Thyroid gland (tissue), 4 donors: ENCODE measurements around the gene LYRM2. TPM values are rescaled to one million over a fixed set of nuclear protein-coding genes. Genes with fewer than 3 reads are reported as not detected.

Experiments used
- DNase-seq, 2 donors: peaks; one replicate each; pipeline ENCODE4 v3.0.0-alpha.2; 2019
- H3K27ac ChIP-seq, 3 donors: fragments of 200-600 bp; sonication (generic); 1 replicate in 2 of 3; 2 replicates in 1 of 3; pipeline ENCODE4 v1.5.1; 2016 to 2019; ENCODE audit warnings: mild to moderate bottlenecking in 1 of 3, moderate library complexity in 1 of 3
- H3K27me3 ChIP-seq: fragments of 200-600 bp; sonication (generic); one replicate; pipeline ENCODE4 v1.5.1; 2019
- H3K36me3 ChIP-seq, 2 donors: fragments of 200-600 bp; sonication (generic); one replicate each; pipeline ENCODE4 v1.5.1; 2016 to 2019
- H3K4me1 ChIP-seq, 2 donors: fragments of 200-600 bp; sonication (generic); one replicate each; pipeline ENCODE4 v1.5.1; 2017 to 2019
- H3K4me3 ChIP-seq, 3 donors: fragments of 200-600 bp; sonication (generic); replicated peaks in 1 of 3; 1 replicate in 2 of 3; 2 replicates in 1 of 3; pipeline ENCODE4 v1.5.1; 2016; ENCODE audit warnings: mild to moderate bottlenecking in 1 of 3
- H3K9me3 ChIP-seq: fragments of 200-600 bp; sonication (generic); one replicate; pipeline ENCODE4 v1.5.1; 2017
- POLR2A ChIP-seq, 2 donors: fragments of 450-650 bp; IDR thresholded peaks; one replicate each; pipeline ENCODE4 v1.6.1; 2017; ENCODE audit warnings: antibody characterized with exemption in 2 of 2, mild to moderate bottlenecking in 2 of 2, moderate library complexity in 1 of 2
- WGBS, 2 donors: methylation state at CpG; one replicate each; pipeline ENCODE4 v1.1.5; 2017; 5-methylcytosine and 5-hydroxymethylcytosine counted together
- intact Hi-C: fragments of 100-400 bp; cut with DNase I; formaldehyde crosslinking; loops from one replicate; pipeline ENCODE4 v1.15.1; 2023
- total RNA-seq, 4 donors: library from RNA; depleted of rRNA; stranded (reverse); fragments of >200 nt; gene quantifications; one replicate each; pipeline ENCODE4 v1.2.3, GENCODE V29; 2016
- TF ChIP-seq, protein P1 (sequence below), 6 experiments: fragments of 200-600 bp in 3 of 6; fragments of 450-650 bp in 3 of 6; sonication (generic) in 3 of 6; IDR thresholded peaks; one replicate each; pipeline ENCODE4 v1.5.1; 2016 to 2019; ENCODE audit warnings: antibody characterized with exemption in 6 of 6, mild to moderate bottlenecking in 2 of 6, inconsistent platforms in 1 of 6, moderate library complexity in 1 of 6

The LYRM2 gene
- total RNA-seq, 4 donors from 2014 or later: 28.7 to 38.5 (median 31.2) TPM

DNA sequence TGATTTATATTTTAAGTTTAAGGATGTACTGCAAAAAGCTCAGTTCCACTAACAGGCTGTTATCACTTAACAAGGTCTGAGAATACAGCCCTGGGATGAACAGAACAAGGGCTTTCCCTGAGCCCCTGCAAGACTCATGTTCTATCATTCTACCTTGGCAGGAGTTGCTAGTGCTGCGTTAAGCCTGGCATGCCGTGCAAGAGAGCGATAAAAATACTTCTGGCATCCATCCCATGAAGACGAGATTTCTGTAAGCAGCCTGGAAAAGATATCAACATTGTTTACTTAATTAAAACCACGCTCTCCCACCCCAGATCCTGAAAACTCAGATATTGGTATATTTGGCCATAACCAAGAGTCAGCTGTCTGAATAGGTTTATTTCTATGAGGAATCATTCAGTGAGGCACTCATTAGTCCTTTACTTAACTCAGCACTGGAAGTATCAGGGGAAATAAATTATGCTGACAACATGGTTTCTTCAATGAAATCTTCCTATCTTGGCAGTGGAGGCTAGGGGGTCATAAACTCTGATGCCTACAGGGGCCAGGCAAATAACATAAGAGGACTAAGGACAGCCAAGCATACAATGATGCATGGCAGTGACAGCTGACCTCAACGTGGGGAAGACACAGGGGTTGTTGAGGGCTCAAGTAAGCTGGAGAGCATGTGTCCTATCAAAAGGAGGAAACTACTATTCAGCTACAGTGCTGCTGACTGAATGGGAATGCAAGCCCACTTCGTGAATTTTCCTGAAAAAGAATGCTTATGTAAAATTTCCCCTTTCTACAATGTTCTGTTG, 37.6 kb upstream of the LYRM2 start:
- 72 to 79% methylated on average over 7 of the region's 7 CpGs for WGBS, 2 donors
- no peaks in the 10 kb centered on the region for H3K4me1 ChIP-seq
- no peaks in the 10 kb centered on the region for H3K27me3 ChIP-seq
- H3K27ac ChIP-seq: no peak overlapping the region
- no peaks in the 10 kb centered on the region for H3K9me3 ChIP-seq
- TF ChIP-seq, protein P1, sequence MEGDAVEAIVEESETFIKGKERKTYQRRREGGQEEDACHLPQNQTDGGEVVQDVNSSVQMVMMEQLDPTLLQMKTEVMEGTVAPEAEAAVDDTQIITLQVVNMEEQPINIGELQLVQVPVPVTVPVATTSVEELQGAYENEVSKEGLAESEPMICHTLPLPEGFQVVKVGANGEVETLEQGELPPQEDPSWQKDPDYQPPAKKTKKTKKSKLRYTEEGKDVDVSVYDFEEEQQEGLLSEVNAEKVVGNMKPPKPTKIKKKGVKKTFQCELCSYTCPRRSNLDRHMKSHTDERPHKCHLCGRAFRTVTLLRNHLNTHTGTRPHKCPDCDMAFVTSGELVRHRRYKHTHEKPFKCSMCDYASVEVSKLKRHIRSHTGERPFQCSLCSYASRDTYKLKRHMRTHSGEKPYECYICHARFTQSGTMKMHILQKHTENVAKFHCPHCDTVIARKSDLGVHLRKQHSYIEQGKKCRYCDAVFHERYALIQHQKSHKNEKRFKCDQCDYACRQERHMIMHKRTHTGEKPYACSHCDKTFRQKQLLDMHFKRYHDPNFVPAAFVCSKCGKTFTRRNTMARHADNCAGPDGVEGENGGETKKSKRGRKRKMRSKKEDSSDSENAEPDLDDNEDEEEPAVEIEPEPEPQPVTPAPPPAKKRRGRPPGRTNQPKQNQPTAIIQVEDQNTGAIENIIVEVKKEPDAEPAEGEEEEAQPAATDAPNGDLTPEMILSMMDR (IDR thresholded peaks at IDR 0.05): no peak
- TF ChIP-seq POLR2A (IDR thresholded peaks at IDR 0.05): no peak
- no peak overlapping the region for H3K4me3 ChIP-seq
- H3K36me3 ChIP-seq: peaks cover 75 to 89% of the 10 kb centered on the region in 2 donors
- intact Hi-C loops: no loop called here
- DNase-seq: no peak

DNA sequence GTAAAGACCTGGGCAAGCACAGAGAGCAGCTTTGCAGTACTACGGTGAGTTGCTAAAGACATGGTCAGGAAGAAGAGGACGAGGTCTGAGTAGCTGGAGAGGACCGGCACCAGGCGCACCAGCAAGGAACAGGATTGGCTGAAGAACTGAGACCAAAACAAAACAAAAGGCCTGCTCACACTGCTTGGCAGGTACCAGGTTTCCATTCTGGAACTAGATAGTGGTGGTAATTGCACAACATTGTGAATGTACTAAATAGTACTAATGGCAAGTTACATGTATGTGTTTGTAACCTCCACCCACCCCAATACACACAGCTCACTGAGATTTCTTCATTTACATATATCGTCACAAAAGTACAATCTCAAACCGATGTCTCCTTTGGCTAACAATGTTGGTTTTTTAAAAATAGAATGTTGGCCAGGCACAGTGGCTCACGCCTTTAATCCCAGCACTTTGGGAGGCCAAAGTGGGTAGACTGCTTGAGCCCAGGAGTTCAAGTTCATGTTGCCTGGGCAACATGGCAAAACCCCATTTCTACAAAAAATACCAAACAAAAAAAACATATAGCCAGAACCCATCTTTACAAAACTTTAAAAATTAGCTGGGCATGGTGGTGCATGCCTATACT, 32.5 kb upstream of the LYRM2 start:
- Histone ChIP-seq H3K36me3 (peaks cover 48 to 57% of the 10 kb centered on the region in 2 donors), H3K4me3 (no peak overlapping the region), H3K4me1 (no peaks in the 10 kb centered on the region), H3K27ac (no peak overlapping the region), H3K9me3 (no peaks in the 10 kb centered on the region), H3K27me3 (no peaks in the 10 kb centered on the region)
- intact Hi-C loops: no loop called here
- DNase-seq: no peak
- TF ChIP-seq, protein P1 (IDR thresholded peaks at IDR 0.05): no peak
- no peak for TF ChIP-seq POLR2A (IDR thresholded peaks at IDR 0.05)
- 94 to 96% methylated on average over 7 of the region's 7 CpGs for WGBS, 2 donors

DNA sequence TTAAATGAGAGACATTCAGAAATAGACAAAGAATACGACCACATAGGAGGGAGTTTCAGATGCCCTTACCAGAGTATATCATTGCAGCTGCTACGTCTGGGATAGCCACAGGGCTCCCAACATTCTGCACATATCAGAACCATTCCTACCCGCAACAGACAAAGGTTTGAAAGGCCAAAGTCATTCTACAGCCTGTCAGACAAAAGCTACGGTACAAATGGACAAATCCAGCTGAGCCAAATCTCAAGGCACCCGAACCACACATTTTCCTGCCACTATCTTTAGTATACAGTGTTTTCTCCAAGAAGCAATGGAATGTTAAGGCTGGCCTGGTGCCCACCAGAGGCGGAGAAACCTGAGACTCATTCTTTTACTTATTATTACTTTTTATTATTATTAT, 30.5 kb upstream of the LYRM2 start:
- no peak overlapping the region for H3K4me3 ChIP-seq
- no peak overlapping the region for H3K27ac ChIP-seq
- 74 to 83% methylated on average over 6 of the region's 6 CpGs for WGBS, 2 donors
- H3K9me3 ChIP-seq: no peaks in the 10 kb centered on the region
- no peak for TF ChIP-seq POLR2A (IDR thresholded peaks at IDR 0.05)
- TF ChIP-seq, protein P1 (IDR thresholded peaks at IDR 0.05): no peak
- H3K36me3 ChIP-seq: peaks cover 42 to 46% of the 10 kb centered on the region in 2 donors
- H3K4me1 ChIP-seq: no peaks in the 10 kb centered on the region
- no peak for DNase-seq
- intact Hi-C loops: no loop called here
- no peaks in the 10 kb centered on the region for H3K27me3 ChIP-seq

DNA sequence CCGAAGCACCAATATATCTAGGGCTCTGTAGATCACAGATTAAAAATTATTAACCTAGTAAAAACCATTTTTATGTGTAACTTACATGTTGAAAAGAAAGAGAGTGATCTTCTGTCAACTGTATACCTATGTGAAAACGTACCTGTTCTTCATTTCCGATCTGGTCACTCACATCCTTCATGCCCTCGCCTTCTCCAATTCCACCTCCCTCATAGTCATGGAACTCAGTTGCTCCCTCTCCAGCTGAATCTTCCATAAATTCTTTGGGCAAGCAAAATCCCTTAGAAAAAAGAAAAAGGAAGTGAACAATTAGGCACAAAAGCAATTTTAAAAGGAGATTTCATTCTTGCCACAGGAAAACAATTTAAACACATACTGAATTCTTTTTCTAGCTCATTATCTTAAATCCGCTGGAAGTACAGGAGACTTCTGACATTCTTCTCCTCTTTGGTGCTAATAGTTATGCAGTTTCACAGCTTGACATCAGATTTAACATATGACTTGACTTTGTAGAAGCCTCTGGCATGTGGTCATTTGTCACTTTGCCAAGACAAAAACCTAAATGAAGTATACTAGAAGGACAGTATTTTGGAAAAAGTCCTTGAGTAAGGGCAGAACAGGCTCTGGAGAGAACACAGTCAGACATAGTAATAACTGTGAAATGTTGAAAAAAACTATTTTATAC, 29.5 kb upstream of the LYRM2 start:
- no peak for DNase-seq
- peaks cover 41 to 45% of the 10 kb centered on the region in 2 donors for H3K36me3 ChIP-seq

More for the DNA sequence above, 29.5 kb upstream of the LYRM2 start:
- intact Hi-C loops: no loop called here
- WGBS, 2 donors: 92 to 93% methylated on average over 5 of the region's 5 CpGs
- Histone ChIP-seq H3K27ac (no peak overlapping the region), H3K27me3 (no peaks in the 10 kb centered on the region), H3K4me3 (no peak overlapping the region), H3K4me1 (no peaks in the 10 kb centered on the region), H3K9me3 (no peaks in the 10 kb centered on the region)
- TF ChIP-seq, protein P1 (IDR thresholded peaks at IDR 0.05): no peak
- TF ChIP-seq POLR2A (IDR thresholded peaks at IDR 0.05): no peak
